NCI-H345 treated with DMSO at 0.1 percent for 48 hours (cell line): ENCODE measurements around the gene KPNB1.

Experiments used
- DNase-seq: peaks from one replicate; lab custom pipeline; 2025; ENCODE audit not compliant: unreplicated experiment; lab: John Stamatoyannopoulos, UW

KPNB1 gene

DNA sequence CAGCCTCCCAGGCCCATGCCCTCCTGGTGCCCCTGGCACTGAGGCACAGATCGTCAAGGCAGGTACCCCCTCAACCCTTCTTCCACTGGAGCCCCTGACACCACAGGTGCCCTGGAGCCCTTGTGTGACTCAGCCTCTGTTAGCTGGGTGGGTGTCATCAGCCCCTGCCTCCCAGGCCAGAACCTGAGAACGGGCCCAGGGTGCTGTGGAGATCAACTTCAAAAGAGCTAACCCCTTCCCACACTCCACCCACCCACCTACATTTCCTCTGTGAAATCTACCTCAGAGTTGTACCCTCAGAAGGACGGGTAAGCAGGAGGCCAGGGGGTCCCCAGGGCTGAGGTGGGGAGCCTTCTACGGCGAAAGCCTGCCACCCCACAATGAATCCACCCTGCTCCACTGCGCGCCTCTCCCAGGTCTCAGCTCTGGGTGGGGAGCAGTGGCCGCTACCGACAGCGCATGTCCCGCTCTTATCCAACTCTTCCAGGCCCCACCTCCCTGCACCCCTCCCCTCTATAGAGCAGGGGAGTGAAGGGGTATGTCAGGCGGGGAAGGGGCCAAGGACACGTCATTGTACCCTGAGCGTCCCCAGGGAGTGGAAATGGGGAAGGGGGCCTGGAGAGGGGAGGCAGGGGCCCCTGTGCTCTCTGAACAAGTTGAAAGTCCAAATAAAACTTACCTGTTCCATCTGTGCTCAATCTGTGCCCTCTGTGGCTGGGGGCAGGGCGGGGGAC lies 61.8 kb downstream of the KPNB1 start:
- DNase-seq: no peak

DNA sequence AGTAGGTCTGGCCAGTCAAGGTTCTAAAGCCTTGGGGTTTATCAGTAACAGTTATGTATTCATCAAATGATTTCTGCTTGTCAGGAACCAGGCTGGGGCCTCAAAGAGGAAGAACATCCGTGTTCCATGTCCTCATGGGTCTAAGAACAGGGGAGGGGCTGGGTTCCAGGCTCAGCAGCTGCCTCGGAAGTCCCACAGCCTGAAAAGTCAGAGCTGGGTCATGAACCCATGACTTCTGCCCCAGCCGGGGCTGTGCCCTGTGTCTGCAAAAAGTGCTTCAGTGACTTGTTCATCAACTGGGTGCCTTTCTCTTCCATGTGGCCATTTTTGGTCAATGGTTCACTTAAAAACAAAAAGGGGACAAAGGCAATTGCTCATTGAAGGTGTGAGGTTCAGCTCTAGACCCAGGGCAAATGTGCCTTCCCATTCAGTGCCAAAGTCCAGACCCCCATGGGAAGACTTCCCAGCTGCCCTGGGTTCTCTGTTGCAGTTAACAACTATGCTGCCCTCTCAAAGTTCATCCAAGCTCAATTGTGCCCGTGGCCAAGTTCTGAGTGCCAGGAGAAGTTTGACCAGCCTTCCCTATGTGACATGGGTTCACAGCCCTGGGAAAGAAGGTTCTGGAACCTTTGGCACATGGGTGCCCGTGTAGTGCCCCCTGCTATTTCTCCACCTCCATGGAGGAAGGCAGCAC lies 62.8 kb downstream of the KPNB1 start:
- DNase-seq: no peak

DNA sequence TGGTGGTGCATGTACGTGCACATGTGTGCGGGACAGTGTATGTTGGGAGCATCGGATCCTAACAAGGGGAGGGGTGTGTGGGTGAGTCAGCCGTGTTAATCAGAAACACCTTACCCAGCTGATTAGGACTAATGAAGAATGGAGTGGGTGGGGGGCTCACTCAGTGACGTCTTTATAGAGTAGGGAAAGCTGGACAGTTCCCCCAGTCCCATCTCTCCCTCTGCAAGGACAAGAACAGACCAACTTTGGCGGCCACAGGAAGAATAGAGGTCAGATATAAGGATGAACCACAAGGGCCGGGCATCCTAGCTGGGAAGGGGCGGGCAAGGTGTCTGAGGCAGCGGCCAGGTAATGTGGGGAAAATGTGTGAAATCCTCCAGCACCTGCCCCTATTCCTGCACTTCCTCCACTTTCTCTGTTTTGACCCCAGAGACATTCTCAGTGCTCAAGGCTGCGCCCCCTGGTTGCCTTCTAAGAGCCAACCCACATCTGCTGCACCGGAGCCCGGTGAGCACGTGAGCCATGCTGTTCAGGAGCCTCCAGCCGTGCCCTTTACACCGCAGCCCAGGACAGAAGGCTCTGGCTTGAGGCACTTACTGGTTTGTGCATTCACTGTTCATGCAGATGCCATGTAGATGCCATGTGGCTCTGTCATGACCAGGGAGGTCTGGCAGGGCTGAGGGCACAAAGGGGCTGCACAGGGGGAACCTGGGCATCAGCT lies 64.4 kb downstream of the KPNB1 start:
- DNase-seq: no peak

GRCh38 chr17:47714773-47715396 lies 65.2 kb downstream of the KPNB1 start:
- no peak for DNase-seq

DNA sequence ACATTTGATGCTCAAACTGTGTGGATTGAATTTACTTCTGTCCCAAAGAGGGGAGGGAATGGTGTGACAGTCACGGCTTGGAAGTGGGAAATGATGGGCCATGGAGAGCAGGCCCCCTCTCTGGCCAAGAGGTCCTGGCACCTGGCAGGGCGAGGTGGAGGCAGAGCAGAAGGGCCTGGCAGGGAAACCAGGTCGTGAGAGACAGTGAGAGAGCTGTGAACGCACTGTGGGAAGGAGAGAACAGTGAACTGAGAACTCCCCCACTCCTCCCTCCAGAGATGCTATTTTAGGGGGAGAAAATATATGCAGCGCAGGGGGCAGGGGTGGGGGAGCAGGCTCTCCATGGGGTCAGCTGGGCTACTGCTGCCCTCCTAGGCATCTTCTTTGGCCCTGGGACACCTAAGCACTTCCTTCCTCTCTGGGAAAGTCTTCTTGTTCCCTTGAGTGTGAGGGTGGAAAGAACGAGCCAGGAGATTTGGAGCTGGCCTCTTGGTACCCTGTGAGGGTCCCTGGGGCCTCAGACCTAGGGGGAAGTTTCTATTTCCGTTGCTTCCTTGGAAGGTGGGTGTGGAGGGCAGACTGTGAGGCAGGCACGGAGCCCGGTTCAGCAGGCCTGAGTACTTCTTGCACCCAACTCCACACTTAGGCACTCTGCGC lies 66.1 kb downstream of the KPNB1 start:
- DNase-seq: no peak

DNA sequence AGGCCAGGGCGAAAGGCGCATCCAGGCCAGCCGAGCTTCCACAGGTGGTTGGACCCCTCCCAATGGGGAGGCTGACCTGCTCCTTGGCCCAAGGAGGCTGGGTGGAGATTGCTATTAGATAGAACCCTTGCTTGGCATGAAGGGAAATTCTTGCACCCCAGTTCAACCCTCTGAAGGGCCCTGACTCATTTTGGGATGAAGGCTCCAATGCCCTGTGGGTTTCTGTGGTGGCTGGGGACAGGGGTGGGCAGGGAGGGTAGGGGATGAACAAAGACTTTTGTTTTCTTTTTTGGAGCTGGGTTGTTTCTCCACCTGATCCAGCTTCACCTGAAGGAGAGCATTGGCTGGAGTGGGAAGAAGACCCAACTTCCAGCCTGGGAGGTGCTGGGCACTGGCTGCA lies 66.7 kb downstream of the KPNB1 start:
- no peak for DNase-seq

- DNase-seq: no peak
These were observed 67.6 kb downstream of the KPNB1 start for GRCh38 chr17:47717261-47717697.

DNA sequence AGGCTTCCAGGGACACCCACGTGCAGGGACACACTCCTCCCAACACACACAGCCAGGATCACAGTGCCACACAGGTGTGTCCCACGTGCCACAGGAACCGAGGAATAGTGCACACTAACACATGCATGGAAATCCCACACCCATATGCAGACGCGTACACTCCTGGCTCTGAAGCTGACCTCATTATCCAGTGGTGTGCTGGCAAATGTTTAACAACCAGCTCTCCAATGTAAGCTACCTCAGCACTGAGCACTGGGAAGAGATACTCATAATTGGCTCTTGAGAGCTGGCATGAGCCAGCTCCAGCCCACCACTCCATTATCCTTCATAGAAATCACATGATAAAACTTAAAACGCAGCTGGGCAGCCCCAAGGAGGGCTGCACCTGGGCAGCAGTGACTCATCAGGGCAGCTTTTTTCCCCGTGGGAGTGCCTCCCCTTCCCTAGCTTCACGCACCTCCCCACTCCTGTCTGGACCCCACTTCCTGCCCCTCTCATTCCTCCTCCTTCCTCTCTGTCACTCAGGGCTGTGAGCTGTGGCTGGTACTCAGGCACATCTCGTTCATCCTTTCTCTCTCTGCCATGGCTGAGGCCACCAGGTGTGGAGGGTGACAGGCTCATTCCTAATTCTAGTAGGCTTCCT lies 68.4 kb downstream of the KPNB1 start:
- DNase-seq: no peak

- DNase-seq: no peak
These were observed 69.1 kb downstream of the KPNB1 start for GRCh38 chr17:47718634-47719405.

DNA sequence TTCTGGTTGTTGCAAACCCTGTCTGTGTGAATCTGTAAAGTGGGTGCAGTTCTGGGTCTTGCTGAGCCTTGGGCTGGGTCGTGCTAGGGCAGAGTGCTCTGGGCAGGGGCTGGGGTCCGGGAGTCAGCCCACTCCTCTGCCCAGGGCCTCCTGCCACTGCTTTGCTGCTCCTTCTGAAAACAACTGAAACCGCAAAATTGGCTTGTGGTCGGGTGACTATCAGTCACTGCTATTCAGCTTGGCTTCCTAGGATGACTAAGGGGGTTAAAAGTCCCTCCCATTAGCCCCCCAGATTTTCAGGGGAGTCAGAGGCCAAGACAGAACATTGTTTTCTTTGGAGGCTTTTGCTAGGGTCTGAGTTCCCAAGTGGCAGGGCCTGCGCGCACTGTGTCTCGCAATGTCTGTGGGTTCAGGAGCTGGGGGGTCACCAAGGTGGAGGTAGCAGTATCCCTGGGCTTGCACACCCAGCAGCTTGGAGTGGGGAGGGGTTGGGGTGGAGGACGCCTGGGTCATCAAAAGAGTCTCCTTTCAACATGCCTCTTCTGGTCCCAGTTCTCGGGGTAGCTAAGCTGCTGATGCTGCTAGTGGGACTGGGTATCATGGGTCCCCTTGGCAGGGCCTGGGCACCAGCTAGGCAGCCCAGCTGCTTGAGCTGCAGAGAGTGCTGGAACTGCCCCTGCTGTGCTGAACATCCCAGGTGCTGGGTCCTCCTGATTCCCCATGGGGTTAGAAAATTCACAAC lies 69.9 kb downstream of the KPNB1 start:
- no peak for DNase-seq

DNA sequence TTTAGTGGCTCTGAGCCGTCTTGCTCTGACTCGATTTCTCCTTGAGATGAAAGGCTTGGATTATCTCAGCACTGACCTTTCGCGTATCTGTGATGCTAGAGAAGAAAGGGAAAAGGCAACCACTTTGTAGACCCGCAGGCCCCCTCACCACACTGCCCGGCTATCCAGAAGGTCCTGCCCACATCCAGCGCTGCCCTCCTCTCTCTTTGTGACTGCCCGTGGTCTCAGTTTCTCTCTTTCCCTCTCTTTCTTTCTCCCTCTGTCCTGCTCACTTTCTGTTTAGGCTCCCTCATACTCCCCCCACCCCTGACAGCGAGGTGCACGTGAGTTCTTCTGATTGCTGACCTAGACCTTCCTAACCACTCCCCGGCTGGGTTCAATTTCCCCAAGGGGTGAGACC lies 70.5 kb downstream of the KPNB1 start:
- DNase-seq: no peak

DNA sequence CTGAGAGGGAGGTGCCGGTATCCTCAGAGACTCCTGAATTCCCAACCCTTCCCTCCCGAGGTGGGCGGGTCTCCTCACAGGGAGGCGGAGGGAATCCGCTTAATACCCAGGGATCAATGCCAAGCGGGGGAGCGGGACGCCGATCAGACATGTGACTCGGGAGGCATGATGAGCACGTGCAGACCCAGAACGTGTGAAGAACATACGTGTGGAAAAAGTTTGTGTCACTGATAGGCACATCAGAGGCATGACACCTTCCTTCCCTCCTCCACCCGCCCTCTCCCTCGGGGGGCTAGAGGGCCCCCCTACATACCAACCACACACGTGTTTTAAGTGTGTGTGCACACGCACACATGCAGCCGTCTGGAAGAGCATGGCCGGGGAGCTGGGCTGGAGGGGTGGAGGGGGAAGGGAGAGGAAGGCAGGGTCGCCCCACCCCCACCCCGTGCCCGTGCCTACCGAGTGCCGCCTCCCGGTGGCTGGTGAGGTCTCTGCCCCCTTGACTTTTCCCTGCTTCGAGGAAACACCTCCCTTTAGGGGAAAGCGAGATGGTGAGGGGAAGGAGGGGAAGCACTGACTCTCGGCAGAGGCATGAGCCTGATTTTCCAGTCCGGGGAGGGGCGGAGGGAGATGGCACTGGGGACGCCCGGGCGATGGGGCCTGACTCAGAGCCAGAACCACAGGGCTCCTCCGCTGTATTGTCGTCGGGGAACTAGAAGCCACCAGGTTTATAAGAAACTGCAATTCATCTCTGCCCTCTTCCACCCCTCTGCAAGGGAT lies 71.2 kb downstream of the KPNB1 start:
- DNase-seq: no peak

- no peak for DNase-seq
These were observed 72.0 kb downstream of the KPNB1 start for GRCh38 chr17:47721725-47722124.

GRCh38 chr17:47724705-47725104 lies 75.0 kb downstream of the KPNB1 start:
- DNase-seq: no peak

- no peak for DNase-seq
These were observed 75.9 kb downstream of the KPNB1 start for GRCh38 chr17:47725446-47726111.

GRCh38 chr17:47726796-47727703 lies 77.3 kb downstream of the KPNB1 start:
- no peak for DNase-seq

GRCh38 chr17:47727704-47728036 lies 78.0 kb downstream of the KPNB1 start:
- no peak for DNase-seq
